ENCODE results near the gene ULK3. TPM values are rescaled to one million over a fixed set of nuclear protein-coding genes. Genes with fewer than 3 reads are reported as not detected.
"Not testable (repeated sequence)": the region's sequence is repeated elsewhere in the genome, so short reads cannot be mapped to it uniquely, and the experiment has no call there.

Gene ULK3
- total RNA-seq: 52.6 and 57.3 TPM in 2 replicates

DNA sequence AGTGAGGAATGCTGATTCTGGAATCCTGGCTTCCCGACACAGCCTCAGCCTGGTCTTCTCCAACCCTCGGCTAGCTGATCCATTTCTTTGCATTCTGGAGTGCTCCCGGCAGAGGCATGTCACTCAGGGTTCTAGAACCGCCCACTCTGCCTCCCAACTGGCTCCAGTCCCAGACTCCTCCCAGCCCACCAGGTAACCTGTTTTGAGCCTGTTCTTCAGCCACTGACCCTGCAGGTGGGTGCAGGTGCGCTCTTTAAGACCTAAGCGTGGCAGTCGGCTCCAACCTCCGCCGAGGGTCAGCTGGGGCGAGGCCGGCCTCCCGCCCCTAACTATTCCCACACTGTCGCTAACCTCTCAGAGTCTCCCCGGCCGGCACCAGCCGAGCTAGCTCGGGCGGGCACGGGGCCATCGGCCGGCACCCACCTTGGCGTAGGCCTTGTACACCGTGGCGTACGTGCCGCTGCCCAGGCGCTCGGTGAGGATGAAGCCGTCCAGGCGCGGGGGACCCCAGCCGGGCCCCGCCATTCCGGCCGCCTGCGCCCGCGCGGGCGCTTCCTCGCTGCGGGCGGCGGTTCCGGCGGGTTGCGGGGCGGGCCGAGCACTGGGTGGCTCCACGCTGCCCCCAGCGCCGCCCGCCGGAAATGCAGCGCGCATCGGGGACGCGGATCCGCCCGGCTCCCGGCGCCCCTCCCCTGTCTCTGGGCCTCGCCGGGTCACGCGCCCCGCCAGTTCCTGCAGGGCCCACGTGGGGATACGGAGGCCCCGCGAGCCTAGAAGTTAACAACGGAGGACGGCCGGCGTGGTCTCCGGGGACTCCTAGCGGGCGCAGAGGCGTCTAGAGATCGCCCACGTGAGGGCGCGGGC is at the start of gene ULK3:
Gene ULK3 (minus strand): TSS at position 576 of the 864 bp plus-strand sequence. CDS start 51 bp downstream, at position 525.
- intact Hi-C loops (cut with micrococcal nuclease): loop anchor here (1.0 to 10.0 kb wide), 4 partner anchors 30 to 298 kb away; partner anchors contain the start of genes ARID3B and SCAMP2
- peak; percentile 99 for DNase-seq
- Mint-ChIP-seq H3K36me3 (ENCODE audit: low read depth) (peaks cover 34% of the 10 kb centered on the region), H3K4me3 (peak within 1 kb of the TSS; percentile 95), H3K4me1 (peaks cover 48% of the 10 kb centered on the region), H3K27ac (peak within 1 kb of the TSS; percentile 95), H3K9me3 (no peaks in the 10 kb centered on the region), H3K27me3 (no peaks in the 10 kb centered on the region)

DNA sequence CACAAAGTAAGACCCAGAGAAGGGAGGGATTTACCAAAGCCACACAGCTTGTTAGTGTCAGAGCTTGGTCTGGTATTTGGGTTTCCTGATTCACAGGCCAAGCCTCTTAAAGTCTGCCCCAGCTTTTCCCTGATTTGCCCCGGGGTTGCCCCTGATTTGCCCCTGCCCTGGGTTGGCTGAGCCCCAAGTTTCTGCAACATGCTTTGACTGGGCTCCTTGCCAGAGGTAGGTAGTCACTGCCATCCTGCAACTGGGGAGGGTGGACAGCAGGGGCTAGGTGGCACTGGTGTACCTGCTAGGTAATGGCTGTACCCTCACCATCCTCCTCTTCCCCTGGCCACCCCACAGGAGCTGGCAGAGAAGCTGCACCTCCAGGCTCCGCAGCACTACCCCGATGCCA is 49.4 kb upstream of the ULK3 start:
- peaks cover 45% of the 10 kb centered on the region for H3K36me3 Mint-ChIP-seq (ENCODE audit: low read depth)
- H3K4me1 Mint-ChIP-seq: peaks cover 39% of the 10 kb centered on the region

GRCh38 chr15:74891469-74891868 is 48.5 kb upstream of the ULK3 start:
- H3K27ac Mint-ChIP-seq: peak overlapping the region; percentile 35
- peaks cover 39% of the 10 kb centered on the region for H3K36me3 Mint-ChIP-seq (ENCODE audit: low read depth)
- H3K4me1 Mint-ChIP-seq: peaks cover 39% of the 10 kb centered on the region

More for the DNA sequence above, 49.4 kb upstream of the ULK3 start:
- Mint-ChIP-seq H3K9me3 (no peaks in the 10 kb centered on the region), H3K27me3 (no peaks in the 10 kb centered on the region), H3K4me3 (peak overlapping the region; percentile 27), H3K27ac (no peak overlapping the region)
- DNase-seq: no peak
- intact Hi-C loops (cut with micrococcal nuclease): no loop called here

DNA sequence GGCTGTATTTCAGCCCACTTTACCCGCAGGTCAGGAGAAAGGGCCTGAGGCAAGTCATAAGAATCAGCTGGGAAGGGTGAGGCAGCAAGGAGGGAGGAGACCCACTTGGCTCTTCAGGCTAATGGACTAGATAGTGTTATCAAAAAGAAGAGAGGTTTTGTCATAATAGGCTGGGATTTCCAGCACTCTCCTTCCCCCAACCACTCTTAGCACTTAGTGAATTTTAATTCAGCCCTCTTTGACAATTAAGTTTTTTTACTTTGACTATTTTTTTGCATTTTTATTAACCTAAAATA is 47.7 kb upstream of the ULK3 start:
- Mint-ChIP-seq H3K27me3 (no peaks in the 10 kb centered on the region), H3K4me3 (peak overlapping the region; percentile 80), H3K36me3 (ENCODE audit: low read depth) (peaks cover 36% of the 10 kb centered on the region), H3K27ac (peak overlapping the region; percentile 84), H3K4me1 (peaks cover 39% of the 10 kb centered on the region), H3K9me3 (no peaks in the 10 kb centered on the region)
- DNase-seq: no peak
- intact Hi-C loops (cut with micrococcal nuclease): loop anchor here (1.0 kb wide), 1 partner anchor 16 kb away; the partner anchor contains the start of gene FAM219B

More at GRCh38 chr15:74891469-74891868, 48.5 kb upstream of the ULK3 start:
- DNase-seq: no peak
- intact Hi-C loops (cut with micrococcal nuclease): no loop called here
- H3K27me3 Mint-ChIP-seq: no peaks in the 10 kb centered on the region
- peak overlapping the region; percentile 27 for H3K4me3 Mint-ChIP-seq
- H3K9me3 Mint-ChIP-seq: no peaks in the 10 kb centered on the region

GRCh38 chr15:74889883-74890664 is 47.1 kb upstream of the ULK3 start, which contains the start of gene MPI:
Gene MPI, plus strand, starts transcription at chr15:74890042. Its CDS starts 32 bp downstream, at chr15:74890074.
- DNase-seq: peak; percentile 96
- H3K4me1 Mint-ChIP-seq: peaks cover 39% of the 10 kb centered on the region
- intact Hi-C loops (cut with micrococcal nuclease): loop anchor here (1.0 kb wide), 5 partner anchors 11 to 48 kb away; partner anchors contain the start of genes COX5A, FAM219B and SCAMP2
- peaks cover 32% of the 10 kb centered on the region for H3K36me3 Mint-ChIP-seq (ENCODE audit: low read depth)
- H3K27ac Mint-ChIP-seq: peak within 1 kb of the TSS; percentile 84
- no peaks in the 10 kb centered on the region for H3K9me3 Mint-ChIP-seq
- H3K27me3 Mint-ChIP-seq: no peaks in the 10 kb centered on the region
- H3K4me3 Mint-ChIP-seq: peak within 1 kb of the TSS; percentile 80

DNA sequence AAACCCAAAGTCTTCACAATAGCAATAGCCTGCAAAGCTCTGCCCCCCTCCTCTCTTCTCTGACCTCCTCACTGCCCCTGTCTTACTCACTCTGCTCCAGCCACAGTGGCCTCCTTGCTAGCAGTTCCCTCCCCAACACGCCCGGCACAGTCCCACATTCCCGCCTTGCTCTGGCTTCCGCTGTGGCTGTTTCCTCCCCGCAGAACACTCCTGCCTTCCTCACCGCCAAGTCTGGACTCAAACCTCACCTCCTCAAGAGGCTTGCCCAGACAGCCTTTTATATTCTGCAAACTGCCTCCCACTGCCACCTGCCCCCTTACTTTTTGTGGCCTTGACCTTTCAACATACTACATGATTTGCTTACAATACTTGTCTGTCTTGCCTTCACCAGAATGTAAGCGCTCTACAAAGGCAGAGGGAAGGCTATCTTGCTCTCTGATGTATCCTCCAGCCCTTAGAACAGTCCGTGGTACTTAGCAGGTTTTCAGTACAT is 46.5 kb upstream of the ULK3 start:
- Mint-ChIP-seq H3K27ac (peak overlapping the region; percentile 84), H3K4me1 (peaks cover 41% of the 10 kb centered on the region), H3K27me3 (no peaks in the 10 kb centered on the region), H3K4me3 (peak overlapping the region; percentile 80), H3K9me3 (no peaks in the 10 kb centered on the region), H3K36me3 (ENCODE audit: low read depth) (peaks cover 31% of the 10 kb centered on the region)
- DNase-seq: peak; percentile 80
- intact Hi-C loops (cut with micrococcal nuclease): loop anchor here (1.0 kb wide), 4 partner anchors 12 to 49 kb away; partner anchors contain the start of genes COX5A and SCAMP2

DNA sequence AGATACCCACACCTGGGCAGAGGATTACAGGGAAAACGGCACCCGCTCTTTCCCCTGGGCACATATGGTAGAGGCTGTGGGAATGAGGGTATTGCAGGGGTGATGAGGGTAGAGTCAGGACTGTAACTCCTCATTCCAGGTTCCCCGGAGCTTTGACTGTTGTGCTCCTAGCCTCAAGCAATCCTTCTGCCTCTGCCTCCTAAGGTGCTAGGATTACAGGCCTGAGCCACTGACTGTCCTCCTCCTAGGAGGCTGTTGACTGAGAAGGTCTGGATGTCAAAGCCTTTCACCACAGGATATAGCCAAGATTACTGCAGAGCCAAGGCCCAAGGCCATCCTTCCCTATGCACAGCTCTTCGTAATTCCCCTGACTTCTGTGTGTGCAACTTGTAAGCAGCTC is 45.8 kb upstream of the ULK3 start:
- no peaks in the 10 kb centered on the region for H3K9me3 Mint-ChIP-seq
- H3K27ac Mint-ChIP-seq: peak overlapping the region; percentile 84
- H3K4me1 Mint-ChIP-seq: peaks cover 45% of the 10 kb centered on the region
- peaks cover 29% of the 10 kb centered on the region for H3K36me3 Mint-ChIP-seq (ENCODE audit: low read depth)
- intact Hi-C loops (cut with micrococcal nuclease): loop anchor here (1.0 kb wide), 4 partner anchors 13 to 50 kb away; partner anchors contain the start of genes COX5A and SCAMP2
- peak overlapping the region; percentile 80 for H3K4me3 Mint-ChIP-seq
- DNase-seq: no peak
- no peaks in the 10 kb centered on the region for H3K27me3 Mint-ChIP-seq

- H3K27me3 Mint-ChIP-seq; H3K9me3 Mint-ChIP-seq; H3K4me3 Mint-ChIP-seq; DNase-seq; intact Hi-C loops (cut with micrococcal nuclease): not testable (repeated sequence)
- Mint-ChIP-seq H3K27ac (peak overlapping the region; percentile 31), H3K36me3 (ENCODE audit: low read depth) (peaks cover 18% of the 10 kb centered on the region), H3K4me1 (peaks cover 34% of the 10 kb centered on the region)
Measured at GRCh38 chr15:74887537-74888193, 44.7 kb upstream of the ULK3 start.

GRCh38 chr15:74885461-74885860 is 42.5 kb upstream of the ULK3 start:
- peaks cover under 1% of the 10 kb centered on the region for H3K36me3 Mint-ChIP-seq (ENCODE audit: low read depth)
- peaks cover 22% of the 10 kb centered on the region for H3K4me1 Mint-ChIP-seq
- no peak overlapping the region for H3K4me3 Mint-ChIP-seq
- intact Hi-C loops (cut with micrococcal nuclease): no loop called here
- H3K27ac Mint-ChIP-seq: no peak overlapping the region
- no peak for DNase-seq
- H3K27me3 Mint-ChIP-seq: no peaks in the 10 kb centered on the region
- no peaks in the 10 kb centered on the region for H3K9me3 Mint-ChIP-seq

GRCh38 chr15:74884428-74885223 is 41.7 kb upstream of the ULK3 start:
- Mint-ChIP-seq H3K27me3 (no peaks in the 10 kb centered on the region), H3K4me1 (peaks cover 19% of the 10 kb centered on the region), H3K36me3 (ENCODE audit: low read depth) (no peaks in the 10 kb centered on the region), H3K27ac (no peak overlapping the region), H3K9me3 (no peaks in the 10 kb centered on the region), H3K4me3 (no peak overlapping the region)
- no peak for DNase-seq
- intact Hi-C loops (cut with micrococcal nuclease): no loop called here

GRCh38 chr15:74882528-74882927 is 39.6 kb upstream of the ULK3 start:
- Mint-ChIP-seq H3K27ac (no peak overlapping the region), H3K4me1 (peaks cover 10% of the 10 kb centered on the region), H3K9me3 (no peaks in the 10 kb centered on the region), H3K4me3 (no peak overlapping the region), H3K36me3 (ENCODE audit: low read depth) (no peaks in the 10 kb centered on the region), H3K27me3 (no peaks in the 10 kb centered on the region)
- DNase-seq: no peak
- intact Hi-C loops (cut with micrococcal nuclease): no loop called here

- H3K27me3 Mint-ChIP-seq: no peaks in the 10 kb centered on the region
- H3K4me3 Mint-ChIP-seq: no peak overlapping the region
- no peaks in the 10 kb centered on the region for H3K9me3 Mint-ChIP-seq
- H3K27ac Mint-ChIP-seq: no peak overlapping the region
- H3K36me3 Mint-ChIP-seq (ENCODE audit: low read depth): no peaks in the 10 kb centered on the region
- intact Hi-C loops (cut with micrococcal nuclease): no loop called here
- no peak for DNase-seq
- peaks cover 9% of the 10 kb centered on the region for H3K4me1 Mint-ChIP-seq
Measured at GRCh38 chr15:74878273-74878672, 35.3 kb upstream of the ULK3 start.
